CD14-positive monocyte (primary cell): ENCODE results near the gene GPR33. TPM values are rescaled to one million over a fixed set of nuclear protein-coding genes. Genes with fewer than 3 reads are reported as not detected.
A peak's percentile ranks its signal among the peaks of the same experiment; 100 is the strongest.

Experiments used
- DNase-seq, 3 donors: peaks; one replicate each; pipeline ENCODE4 v3.0.0-alpha.2; 2011 to 2022
- H2AFZ ChIP-seq: 2 replicates; pipeline ENCODE4 v1.6.0; 2012; ENCODE audit warnings: mild to moderate bottlenecking, low read depth, low read length, inconsistent platforms; ENCODE audit not compliant: insufficient read depth, poor library complexity, severe bottlenecking
- H3K27ac ChIP-seq, 2 donors: 1 replicate in 1 of 2; 2 replicates in 1 of 2; pipeline ENCODE4 v1.5.1; 2012 to 2013; ENCODE audit warnings: low read length in 2 of 2, control low read depth in 1 of 2, inconsistent platforms in 1 of 2, low read depth in 1 of 2, mild to moderate bottlenecking in 1 of 2
- H3K27me3 ChIP-seq, 2 donors: one replicate each; pipeline versions ENCODE4 v1.6.0 to v1.6.1; 2011 to 2013; ENCODE audit warnings: low read length in 2 of 2; ENCODE audit not compliant: control insufficient read depth in 2 of 2, insufficient read depth in 2 of 2
- H3K36me3 ChIP-seq, 2 donors: replicated peaks in 1 of 2; 1 replicate in 1 of 2; 2 replicates in 1 of 2; pipeline versions ENCODE4 v1.5.1 to v1.6.1; 2012 to 2013; ENCODE audit warnings: low read length in 2 of 2, control low read depth in 1 of 2, inconsistent platforms in 1 of 2, mild to moderate bottlenecking in 1 of 2; ENCODE audit not compliant: insufficient read depth in 2 of 2, control insufficient read depth in 1 of 2
- H3K4me1 ChIP-seq, 2 donors: 1 replicate in 1 of 2; 2 replicates in 1 of 2; pipeline versions ENCODE4 v1.5.1 to v1.6.1; 2012 to 2013; ENCODE audit warnings: low read length in 2 of 2, control low read depth in 1 of 2, inconsistent platforms in 1 of 2, mild to moderate bottlenecking in 1 of 2, moderate library complexity in 1 of 2; ENCODE audit not compliant: insufficient read depth in 2 of 2, control insufficient read depth in 1 of 2
- H3K4me2 ChIP-seq: replicated peaks from 2 replicates; pipeline ENCODE3; 2012; ENCODE audit warnings: low read length, moderate library complexity, mild to moderate bottlenecking; ENCODE audit not compliant: poor library complexity, severe bottlenecking; ENCODE audit errors: extremely low read depth
- H3K4me3 ChIP-seq, 3 experiments: fragments of 200-600 bp in 1 of 3; sonication (generic) in 1 of 3; replicated peaks in 1 of 3; 1 replicate in 2 of 3; 2 replicates in 1 of 3; pipeline ENCODE4 v1.5.1; 2011 to 2013; ENCODE audit warnings: low read length in 3 of 3, mild to moderate bottlenecking in 3 of 3, control low read depth in 2 of 3, low read depth in 2 of 3, inconsistent platforms in 1 of 3, moderate library complexity in 1 of 3
- H3K79me2 ChIP-seq: 2 replicates; pipeline ENCODE4 v1.6.0; 2012; ENCODE audit warnings: mild to moderate bottlenecking, control low read depth, inconsistent platforms, low read length, moderate library complexity; ENCODE audit not compliant: insufficient read depth
- H3K9ac ChIP-seq: 2 replicates; pipeline ENCODE4 v1.6.0; 2017; ENCODE audit warnings: low read length, mild to moderate bottlenecking; ENCODE audit not compliant: insufficient read depth, poor library complexity, severe bottlenecking
- H3K9me3 ChIP-seq, 2 donors: replicated peaks in 1 of 2; 1 replicate in 1 of 2; 2 replicates in 1 of 2; pipeline versions ENCODE4 v1.5.1 to v1.6.1; 2012 to 2013; ENCODE audit warnings: low read length in 2 of 2, control low read depth in 1 of 2; ENCODE audit not compliant: control insufficient read depth in 1 of 2, insufficient read depth in 1 of 2
- H4K20me1 ChIP-seq: 2 replicates; pipeline ENCODE4 v1.6.0; 2012; ENCODE audit warnings: mild to moderate bottlenecking, low read length, control low read depth, moderate library complexity; ENCODE audit not compliant: insufficient read depth
- H3K27ac Mint-ChIP-seq, 7 donors: one replicate each; pipeline ENCODE4 v1.8.0; 2020; ENCODE audit warnings: mild to moderate bottlenecking in 7 of 7, mixed read lengths in 7 of 7, moderate library complexity in 6 of 7, inconsistent platforms in 2 of 7
- H3K27me3 Mint-ChIP-seq, 3 donors: one replicate each; pipeline ENCODE4 v1.8.0; 2021 to 2022; ENCODE audit warnings: low read depth in 3 of 3, mild to moderate bottlenecking in 3 of 3, mixed read lengths in 3 of 3, moderate library complexity in 3 of 3, inconsistent platforms in 1 of 3
- H3K36me3 Mint-ChIP-seq, 2 donors: one replicate each; pipeline ENCODE4 v1.8.0; 2020; ENCODE audit warnings: mixed read lengths in 2 of 2, inconsistent platforms in 1 of 2, mild to moderate bottlenecking in 1 of 2
- H3K4me1 Mint-ChIP-seq: one replicate; pipeline ENCODE4 v1.8.0; 2020; ENCODE audit warnings: mild to moderate bottlenecking, mixed read lengths
- H3K4me3 Mint-ChIP-seq, 2 donors: one replicate each; pipeline ENCODE4 v1.8.0; 2020; ENCODE audit warnings: mild to moderate bottlenecking in 2 of 2, mixed read lengths in 2 of 2, moderate library complexity in 1 of 2
- H3K9me3 Mint-ChIP-seq, 7 donors: one replicate each; pipeline ENCODE4 v1.8.0; 2020 to 2022; ENCODE audit warnings: mixed read lengths in 7 of 7, mild to moderate bottlenecking in 6 of 7, moderate library complexity in 6 of 7, inconsistent platforms in 2 of 7
- CTCF ChIP-seq: fragments of 200-600 bp; IDR thresholded peaks from one replicate; pipeline ENCODE4 v1.8.0; 2022; ENCODE audit warnings: antibody characterized with exemption, mild to moderate bottlenecking
- WGBS: methylation state at CpG from one replicate; pipeline ENCODE4 v1.1.5; 2013; ENCODE audit warnings: missing lambda C conversion rate; ENCODE audit not compliant: insufficient coverage; 5-methylcytosine and 5-hydroxymethylcytosine counted together
- intact Hi-C, 2 donors: fragments of 100-400 bp; cut with micrococcal nuclease; formaldehyde crosslinking; loops; one replicate each; pipeline versions ENCODE4 v1.15.0 to v1.15.1; 2023
- polyA plus RNA-seq, 3 donors: library from polyadenylated mRNA; depleted of rRNA in 1 of 3; unstranded in 2 of 3; stranded (reverse) in 1 of 3; fragments of 300-500 nt in 2 of 3; fragments of >200 nt in 1 of 3; fragmentation: Illumina TruSeq in 2 of 3; gene quantifications; 1 replicate in 2 of 3; 2 replicates in 1 of 3; pipeline ENCODE4 v1.2.3, GENCODE V29; 2012 to 2021

Gene GPR33
- polyA plus RNA-seq, 3 donors: 0.15 to 0.53 (median 0.28) TPM

GRCh38 chr14:31527546-31527945 lies 39.7 kb upstream of the GPR33 start:
- TF ChIP-seq CTCF: no peak

DNA sequence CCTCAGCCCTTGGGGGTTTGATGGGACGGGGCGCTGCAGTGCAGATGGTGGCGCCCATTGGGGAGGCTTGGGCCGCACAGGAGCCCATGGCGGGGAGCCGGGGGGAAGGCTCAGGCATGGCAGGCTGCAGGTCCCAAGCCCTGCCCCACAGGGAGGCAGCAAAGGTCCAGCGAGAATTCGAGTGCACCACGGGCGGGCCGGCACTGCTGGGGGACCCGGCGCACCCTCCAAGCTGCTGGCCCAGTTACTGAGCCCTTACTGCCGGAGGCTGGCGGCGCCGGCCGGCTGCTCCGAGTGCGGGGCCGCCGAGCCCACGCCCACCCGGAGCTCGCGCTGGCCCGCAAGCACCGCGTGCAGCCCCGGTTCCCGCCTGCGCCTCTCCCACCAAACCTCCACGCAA lies 39.2 kb upstream of the GPR33 start:
- WGBS: 95% methylated on average over 32 of the region's 33 CpGs
- no peaks in the 10 kb centered on the region for H3K36me3 Mint-ChIP-seq
- TF ChIP-seq CTCF: no peak
- H2AFZ ChIP-seq: no peak overlapping the region
- H3K4me3 ChIP-seq: no peak overlapping the region
- H3K4me3 Mint-ChIP-seq: no peak overlapping the region
- no peak overlapping the region for H3K4me2 ChIP-seq
- intact Hi-C loops: no loop called here
- H3K4me1 ChIP-seq: no peaks in the 10 kb centered on the region
- peaks cover 0 to 8% (median 1%) of the 10 kb centered on the region in 7 donors for H3K9me3 Mint-ChIP-seq
- H3K4me1 Mint-ChIP-seq: no peaks in the 10 kb centered on the region
- no peaks in the 10 kb centered on the region for H4K20me1 ChIP-seq
- peaks cover 0 to 2% of the 10 kb centered on the region in 2 donors for H3K27me3 ChIP-seq
- H3K9ac ChIP-seq: no peak overlapping the region
- no peak for DNase-seq
- no peaks in the 10 kb centered on the region for H3K79me2 ChIP-seq
- peaks cover 3 to 8% (median 7%) of the 10 kb centered on the region in 3 donors for H3K27me3 Mint-ChIP-seq
- no peaks in the 10 kb centered on the region for H3K9me3 ChIP-seq
- no peaks in the 10 kb centered on the region for H3K36me3 ChIP-seq
- H3K27ac ChIP-seq: no peak overlapping the region
- no peak overlapping the region for H3K27ac Mint-ChIP-seq

More at GRCh38 chr14:31527546-31527945, 39.7 kb upstream of the GPR33 start:
- H3K4me2 ChIP-seq: no peak overlapping the region
- H3K36me3 Mint-ChIP-seq: no peaks in the 10 kb centered on the region
- no peak overlapping the region for H3K27ac ChIP-seq
- peak overlapping the region in 1 of 7 donors; percentile 52 for H3K27ac Mint-ChIP-seq
- 80% methylated on average over 1 of the region's 8 CpGs for WGBS
- peaks cover 3 to 10% (median 7%) of the 10 kb centered on the region in 3 donors for H3K27me3 Mint-ChIP-seq
- no peak overlapping the region for H3K4me3 Mint-ChIP-seq
- H3K79me2 ChIP-seq: no peaks in the 10 kb centered on the region
- no peak overlapping the region for H3K9ac ChIP-seq
- H3K9me3 ChIP-seq: no peaks in the 10 kb centered on the region
- no peak overlapping the region for H3K4me3 ChIP-seq
- peaks cover 0 to 8% (median 1%) of the 10 kb centered on the region in 7 donors for H3K9me3 Mint-ChIP-seq
- H3K27me3 ChIP-seq: peaks cover 0 to 2% of the 10 kb centered on the region in 2 donors
- intact Hi-C loops: no loop called here
- DNase-seq: no peak
- H3K4me1 ChIP-seq: no peaks in the 10 kb centered on the region
- no peaks in the 10 kb centered on the region for H4K20me1 ChIP-seq
- H3K4me1 Mint-ChIP-seq: no peaks in the 10 kb centered on the region
- no peaks in the 10 kb centered on the region for H3K36me3 ChIP-seq
- H2AFZ ChIP-seq: no peak overlapping the region
